Uterus (tissue), 2 donors: Measurements from ENCODE around the gene SCLY.

Experiments used
- POLR2A ChIP-seq, 2 donors: fragments of 450-650 bp; IDR thresholded peaks; one replicate each; pipeline ENCODE4 v1.6.1; 2016; ENCODE audit warnings: antibody characterized with exemption in 2 of 2, mild to moderate bottlenecking in 1 of 2, moderate library complexity in 1 of 2
- TF ChIP-seq, protein P1 (sequence below), 4 experiments: fragments of 200-600 bp in 2 of 4; fragments of 450-650 bp in 2 of 4; sonication (generic) in 2 of 4; IDR thresholded peaks; one replicate each; pipeline ENCODE4 v1.5.1; 2016 to 2019; ENCODE audit warnings: antibody characterized with exemption in 4 of 4, mild to moderate bottlenecking in 2 of 4, moderate library complexity in 1 of 4

GRCh38 chr2:238093181-238094140, 32.7 kb downstream of the SCLY start:
- TF ChIP-seq, protein P1, sequence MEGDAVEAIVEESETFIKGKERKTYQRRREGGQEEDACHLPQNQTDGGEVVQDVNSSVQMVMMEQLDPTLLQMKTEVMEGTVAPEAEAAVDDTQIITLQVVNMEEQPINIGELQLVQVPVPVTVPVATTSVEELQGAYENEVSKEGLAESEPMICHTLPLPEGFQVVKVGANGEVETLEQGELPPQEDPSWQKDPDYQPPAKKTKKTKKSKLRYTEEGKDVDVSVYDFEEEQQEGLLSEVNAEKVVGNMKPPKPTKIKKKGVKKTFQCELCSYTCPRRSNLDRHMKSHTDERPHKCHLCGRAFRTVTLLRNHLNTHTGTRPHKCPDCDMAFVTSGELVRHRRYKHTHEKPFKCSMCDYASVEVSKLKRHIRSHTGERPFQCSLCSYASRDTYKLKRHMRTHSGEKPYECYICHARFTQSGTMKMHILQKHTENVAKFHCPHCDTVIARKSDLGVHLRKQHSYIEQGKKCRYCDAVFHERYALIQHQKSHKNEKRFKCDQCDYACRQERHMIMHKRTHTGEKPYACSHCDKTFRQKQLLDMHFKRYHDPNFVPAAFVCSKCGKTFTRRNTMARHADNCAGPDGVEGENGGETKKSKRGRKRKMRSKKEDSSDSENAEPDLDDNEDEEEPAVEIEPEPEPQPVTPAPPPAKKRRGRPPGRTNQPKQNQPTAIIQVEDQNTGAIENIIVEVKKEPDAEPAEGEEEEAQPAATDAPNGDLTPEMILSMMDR (IDR thresholded peaks at IDR 0.05) = no peak
- no peak for TF ChIP-seq POLR2A (IDR thresholded peaks at IDR 0.05)
